HG02970 (cell line): Measurements from ENCODE around the gene ATG4A.

Source experiments
- ATAC-seq: cut with Tn5 transposase; IDR thresholded peaks from one replicate; pipeline ENCODE4 v1.9.1; 2021; ENCODE audit warnings: mild to moderate bottlenecking, moderate library complexity, moderate number of reproducible peaks; ENCODE audit not compliant: unreplicated experiment, low FRiP score

The ATG4A gene

DNA sequence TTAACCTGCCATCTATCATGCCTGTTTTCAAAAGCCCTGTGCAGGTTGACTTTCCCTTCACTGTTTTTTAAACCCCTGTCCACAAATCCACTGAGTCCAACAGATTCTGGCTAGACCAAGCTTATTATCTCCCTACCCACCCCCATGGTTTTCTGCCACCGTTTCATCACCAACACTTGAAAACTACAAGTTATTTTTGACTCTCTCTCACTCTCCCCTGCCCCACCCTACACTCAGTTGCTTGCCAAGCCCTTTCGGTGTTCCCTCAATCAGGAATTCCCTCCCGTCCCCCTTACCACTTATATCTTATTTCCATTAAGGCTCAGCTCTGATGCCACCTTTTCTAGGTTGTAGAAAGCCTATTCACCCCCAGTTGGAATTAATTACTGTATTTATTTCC is 29.7 kb downstream of the ATG4A start:
- ATAC-seq, result no peak

DNA sequence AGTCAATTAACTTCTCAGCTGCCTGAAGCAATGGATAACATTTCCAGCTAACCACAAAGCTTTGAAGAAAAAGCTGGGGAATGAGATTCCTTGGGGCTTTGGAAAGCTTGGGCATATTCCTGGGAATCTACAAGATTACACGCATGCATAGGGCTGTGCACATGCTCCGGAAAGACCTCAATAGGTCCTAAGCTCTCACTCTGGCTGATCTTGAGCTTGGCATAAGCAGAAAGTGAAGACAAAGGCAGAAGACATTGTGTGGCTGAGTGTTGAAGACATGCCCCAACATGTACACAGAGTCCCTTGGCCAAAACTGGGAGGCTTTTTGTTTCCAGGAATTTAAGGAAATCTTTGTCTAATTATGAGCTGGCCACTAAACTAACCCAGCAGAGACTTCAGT is 31.2 kb downstream of the ATG4A start:
- ATAC-seq, result no peak

DNA sequence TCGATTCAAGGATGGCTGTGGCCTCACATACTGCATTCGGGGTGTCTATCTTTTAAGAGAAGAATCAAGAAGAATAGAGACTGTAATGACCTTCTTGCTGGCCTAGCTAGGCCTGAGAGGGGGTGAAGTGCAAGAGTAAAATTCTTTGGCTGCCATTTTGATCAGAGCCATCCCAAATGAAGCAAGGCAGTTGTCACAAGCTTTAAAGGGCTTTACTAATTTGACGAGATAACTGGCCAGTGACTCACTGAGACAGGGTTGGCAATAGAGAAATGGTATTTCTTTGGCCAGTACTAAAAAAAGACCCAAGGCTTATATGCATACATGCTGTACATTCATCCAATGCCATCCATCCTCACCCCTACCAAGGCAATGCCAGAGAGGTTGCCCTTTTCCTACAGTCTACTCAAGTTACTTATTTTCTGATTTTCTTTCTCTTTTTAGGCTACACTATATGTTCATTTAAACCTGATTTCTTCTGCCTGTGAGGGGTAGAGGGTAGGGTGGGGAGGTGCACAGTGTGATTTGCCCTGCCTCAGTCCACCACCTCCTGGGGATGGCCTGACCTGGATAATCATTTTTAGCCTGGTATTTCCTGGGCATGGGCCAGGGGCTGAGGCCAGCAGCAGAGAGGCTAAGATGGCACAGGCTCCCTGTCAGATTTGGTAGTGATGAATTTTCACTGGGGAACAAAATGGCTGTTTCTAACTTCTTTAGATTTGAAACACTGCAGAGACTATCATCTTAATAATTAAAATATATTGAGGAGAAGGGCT is 32.2 kb downstream of the ATG4A start:
- no peak for ATAC-seq

DNA sequence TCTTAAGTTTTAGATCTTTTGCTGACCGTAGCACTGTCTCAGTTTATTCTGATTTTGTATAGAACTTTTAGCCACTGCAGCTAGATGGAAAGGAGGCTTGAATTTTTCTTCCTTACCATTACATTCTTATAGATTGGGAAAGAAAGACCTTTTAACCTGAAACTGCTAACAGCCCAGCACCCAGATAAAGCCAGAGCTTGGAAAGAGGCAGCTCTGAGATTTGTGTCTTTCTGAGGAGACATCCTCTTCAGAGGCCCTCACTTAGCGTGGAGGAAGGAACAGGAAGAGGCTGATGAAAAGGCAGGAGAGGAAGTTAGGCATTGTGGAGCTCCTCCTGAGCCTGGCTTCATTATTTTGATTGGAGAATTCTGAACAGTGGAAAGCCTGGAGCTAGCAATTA is 35.1 kb downstream of the ATG4A start:
- ATAC-seq, result no peak

DNA sequence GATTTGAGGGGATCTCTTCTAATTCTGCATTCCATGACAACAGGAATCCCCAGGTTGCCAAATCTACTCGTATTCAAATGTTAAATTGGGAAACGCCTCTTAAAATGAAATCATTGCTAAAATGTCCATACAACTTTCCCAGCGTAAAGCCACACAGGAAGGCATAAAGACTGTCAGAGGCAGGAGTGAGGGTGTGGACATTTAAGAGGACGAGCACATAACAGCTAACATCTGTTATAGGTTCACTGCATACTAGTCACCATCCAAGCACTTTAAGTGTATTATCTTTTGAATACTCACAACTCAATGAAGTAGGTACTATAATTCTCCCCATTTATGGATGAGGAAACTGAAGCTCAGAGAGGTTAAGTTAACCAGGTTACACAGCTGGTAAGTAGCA is 35.6 kb downstream of the ATG4A start:
- ATAC-seq, result no peak

DNA sequence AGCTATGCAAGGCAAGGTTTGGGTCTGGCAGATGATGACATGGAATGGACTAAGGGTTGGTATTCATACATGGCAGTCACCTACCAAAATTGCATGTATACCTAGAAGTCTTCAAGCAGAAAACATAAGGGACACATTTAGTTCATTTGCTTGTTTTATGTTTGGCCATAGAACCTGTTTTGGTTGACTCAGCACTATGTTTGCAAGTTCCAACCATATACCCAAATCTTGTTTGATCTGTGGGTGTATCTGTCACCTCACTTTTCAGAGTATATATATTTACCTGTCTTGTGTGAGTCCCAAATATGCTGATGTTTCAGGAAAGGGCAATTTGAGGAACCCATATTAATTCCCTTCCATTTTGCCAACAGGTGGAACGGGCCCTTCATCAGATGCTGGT is 39.3 kb downstream of the ATG4A start:
- no peak for ATAC-seq

DNA sequence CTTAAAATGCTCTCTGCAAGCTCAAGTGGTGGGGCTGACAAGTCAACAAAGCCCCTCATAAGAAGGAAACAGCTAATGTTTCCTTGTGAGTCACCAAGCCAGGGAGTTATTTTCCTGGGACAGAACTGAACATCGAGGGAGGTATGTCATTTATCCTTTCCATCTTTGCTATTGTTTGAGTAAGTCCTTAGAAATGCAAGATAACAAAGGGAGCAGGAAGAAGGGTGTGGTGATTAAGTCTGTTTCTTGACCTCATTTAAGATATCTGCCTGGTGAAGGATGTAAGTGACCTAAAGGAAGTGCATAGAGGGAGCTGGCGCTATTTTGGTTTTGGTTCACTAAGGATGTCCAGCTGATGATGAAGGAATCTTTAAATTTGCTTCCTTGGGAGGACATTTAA is 39.9 kb downstream of the ATG4A start:
- ATAC-seq, result no peak

DNA sequence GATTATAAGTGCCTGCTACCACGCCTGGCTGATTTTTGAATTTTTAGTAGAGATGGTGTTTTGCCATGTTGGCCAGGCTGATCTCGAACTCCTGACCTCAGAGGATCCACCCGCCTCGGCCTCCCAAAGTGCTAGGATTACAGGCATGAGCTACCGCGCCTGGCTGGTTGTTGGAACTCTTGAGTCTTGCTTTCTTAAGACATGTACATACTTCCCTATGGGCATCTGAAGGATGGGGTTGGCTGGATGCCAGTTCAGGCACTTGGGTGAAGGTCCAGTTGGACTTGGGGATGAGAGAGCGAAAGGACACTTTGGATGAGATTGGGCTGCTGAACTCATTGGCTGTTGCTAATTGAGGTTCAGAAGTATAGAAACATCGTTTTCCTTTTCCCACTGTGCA is 40.5 kb downstream of the ATG4A start:
- no peak for ATAC-seq

DNA sequence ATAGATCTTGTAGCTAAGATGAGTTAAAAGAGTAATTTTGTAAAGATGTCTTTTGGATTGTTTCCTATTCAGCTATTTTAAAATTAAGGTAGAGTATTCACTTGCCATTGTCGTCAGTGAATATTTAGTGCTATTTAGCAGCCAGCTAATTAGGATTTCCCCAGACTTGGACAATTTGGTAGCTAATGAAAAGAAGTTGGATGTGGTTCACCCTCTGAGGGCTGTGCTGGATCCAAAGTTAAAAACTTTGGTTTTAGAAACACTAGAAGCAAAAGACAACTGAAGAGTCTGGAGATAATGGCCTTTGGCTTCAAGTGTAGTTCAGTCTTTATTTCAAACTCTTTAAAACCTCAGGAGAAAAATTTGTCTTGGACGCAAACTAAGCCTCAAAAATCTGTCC is 41.3 kb downstream of the ATG4A start:
- no peak for ATAC-seq

DNA sequence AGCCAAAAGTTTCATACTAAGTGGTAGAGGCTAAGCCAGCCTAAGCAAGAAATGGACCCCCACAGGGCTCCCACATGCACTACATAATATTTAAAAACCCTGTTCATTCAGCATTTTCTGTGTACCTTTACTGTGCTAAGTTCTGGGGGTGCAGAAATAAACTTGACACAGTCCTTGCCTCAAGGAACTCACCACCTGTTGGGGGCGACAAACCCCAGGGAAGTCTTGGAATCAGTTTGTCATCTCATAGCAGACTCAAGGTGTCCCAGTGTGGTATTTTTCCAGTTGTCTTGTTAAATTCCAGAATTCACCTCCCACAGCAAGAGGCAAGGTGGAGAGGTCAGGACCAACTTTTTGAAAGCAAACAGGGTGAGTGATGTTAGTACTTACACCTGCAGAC is 43.1 kb downstream of the ATG4A start:
- ATAC-seq, result no peak

DNA sequence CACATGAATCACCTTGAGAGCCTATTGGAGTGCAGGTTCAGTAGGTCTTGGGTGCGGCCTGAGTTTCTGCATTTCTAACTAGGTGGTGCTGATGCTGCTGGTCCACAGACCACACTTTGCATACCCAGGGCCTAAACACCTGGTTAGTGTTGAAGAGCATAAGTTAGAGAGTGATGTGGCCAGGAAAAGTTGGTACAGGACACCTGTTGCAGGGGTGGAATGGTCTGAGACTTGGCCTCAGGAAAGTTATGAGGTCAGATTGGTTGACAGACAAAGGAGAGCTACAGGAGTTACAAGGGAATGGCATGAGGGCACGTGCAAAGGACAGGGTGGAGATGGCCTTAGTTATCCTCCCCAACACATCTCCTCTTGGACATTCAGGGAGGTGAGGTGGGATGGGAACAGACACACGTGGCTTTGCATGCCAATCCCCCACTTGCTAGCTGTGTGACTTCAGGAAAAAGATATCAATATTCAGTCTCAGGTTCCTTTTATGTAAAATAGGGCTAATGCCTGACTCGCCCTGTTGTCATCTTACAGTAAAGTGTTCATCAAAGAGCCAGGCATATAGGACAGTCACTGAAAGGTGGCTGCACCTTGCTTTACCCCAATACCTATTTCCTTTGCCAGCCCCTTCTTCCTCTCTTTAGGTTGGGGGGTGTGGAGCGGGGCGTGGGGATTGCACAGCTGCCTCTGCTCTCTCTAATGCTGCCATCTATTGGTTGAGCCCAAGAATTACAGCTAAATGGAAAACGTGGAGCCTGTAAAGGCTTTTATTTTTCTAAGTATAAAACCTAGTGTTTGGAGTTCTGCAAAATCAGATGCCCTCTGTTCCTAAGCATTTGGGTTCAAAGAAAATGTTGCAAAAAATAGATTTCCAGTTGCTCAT is 47.5 kb downstream of the ATG4A start:
- ATAC-seq, result no peak

DNA sequence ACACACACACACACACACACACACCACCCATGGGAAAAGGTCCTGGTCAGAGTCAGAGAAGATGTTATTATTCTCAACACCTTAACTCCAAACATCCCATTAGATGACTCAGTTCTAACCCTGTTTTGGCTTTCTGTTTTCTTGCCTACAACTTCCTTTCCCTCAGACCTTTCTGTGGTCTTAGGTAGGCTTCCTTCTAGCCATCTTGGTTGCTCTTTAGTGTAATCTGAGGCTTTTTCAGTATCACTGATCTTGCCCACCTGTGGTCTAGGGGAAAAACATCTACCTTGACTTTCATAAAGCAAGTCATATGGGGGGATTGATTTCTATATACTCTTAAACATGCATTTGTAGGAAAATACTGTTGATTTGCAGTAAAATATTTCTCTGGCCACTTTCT is 56.9 kb downstream of the ATG4A start:
- ATAC-seq, result peak; percentile 51

DNA sequence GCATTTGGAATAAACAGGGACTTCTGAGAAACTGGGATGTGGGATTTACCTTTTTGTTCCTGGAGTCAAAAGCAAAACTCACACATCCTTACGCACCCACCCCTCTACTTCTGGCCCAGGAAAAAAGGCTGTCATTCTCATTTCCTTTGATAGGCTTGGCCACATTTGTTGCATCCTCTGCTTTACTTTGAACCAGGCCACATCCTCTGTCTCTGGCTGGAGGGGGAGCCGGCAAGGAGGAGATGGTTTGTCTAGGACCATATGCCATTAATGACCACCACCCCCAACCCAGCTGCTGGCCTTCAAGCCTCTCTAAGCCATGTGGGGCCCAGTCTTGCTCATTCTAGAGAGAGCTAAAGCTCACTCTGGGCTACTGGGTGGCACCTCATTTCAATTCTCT is 64.5 kb downstream of the ATG4A start:
- ATAC-seq, result no peak

DNA sequence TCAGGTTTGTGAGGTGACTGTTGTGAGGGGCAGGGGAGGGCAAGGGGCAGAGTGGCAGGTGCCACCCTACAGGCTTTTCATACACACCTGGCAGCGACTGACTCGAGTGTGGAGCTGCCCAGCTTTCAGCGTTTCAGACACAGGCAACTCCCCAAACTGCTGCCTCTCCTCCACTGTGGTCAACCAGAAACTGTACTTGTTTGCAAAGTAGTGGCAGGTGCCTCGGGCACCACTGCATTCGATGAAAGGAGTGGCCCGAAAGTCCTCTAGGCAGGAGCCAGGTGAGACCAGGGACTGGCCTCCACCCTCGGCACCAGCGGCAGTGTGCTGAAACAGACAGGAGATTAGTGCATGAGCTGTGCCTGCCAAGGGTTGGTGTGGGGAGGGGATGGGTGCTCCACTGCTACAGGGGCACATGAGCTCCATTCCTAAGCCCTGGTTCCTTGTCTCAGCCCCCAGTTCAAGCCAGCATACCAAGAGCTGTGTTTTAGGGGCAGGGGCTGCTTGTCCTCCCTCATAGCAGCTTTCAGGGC is 65.4 kb downstream of the ATG4A start:
- no peak for ATAC-seq

DNA sequence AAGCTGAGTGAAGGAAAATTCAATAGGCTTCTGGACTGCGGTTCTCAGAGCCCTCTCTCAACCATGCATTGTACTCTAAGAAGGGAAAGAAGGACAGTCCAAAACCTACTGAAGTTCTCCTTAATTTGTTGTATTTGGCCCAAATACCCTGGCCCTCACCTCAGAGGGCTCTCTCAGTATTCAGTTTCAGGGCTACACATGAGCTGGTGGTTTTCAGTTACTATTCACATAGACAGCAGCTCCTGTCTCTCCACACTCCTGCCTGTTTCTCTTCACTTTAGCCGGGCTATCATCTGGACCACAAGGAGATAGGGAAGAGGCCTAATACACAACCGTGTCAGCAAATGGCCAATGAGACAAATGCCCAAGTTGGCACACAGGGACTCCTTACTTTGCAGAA is 66.0 kb downstream of the ATG4A start:
- ATAC-seq, result no peak

DNA sequence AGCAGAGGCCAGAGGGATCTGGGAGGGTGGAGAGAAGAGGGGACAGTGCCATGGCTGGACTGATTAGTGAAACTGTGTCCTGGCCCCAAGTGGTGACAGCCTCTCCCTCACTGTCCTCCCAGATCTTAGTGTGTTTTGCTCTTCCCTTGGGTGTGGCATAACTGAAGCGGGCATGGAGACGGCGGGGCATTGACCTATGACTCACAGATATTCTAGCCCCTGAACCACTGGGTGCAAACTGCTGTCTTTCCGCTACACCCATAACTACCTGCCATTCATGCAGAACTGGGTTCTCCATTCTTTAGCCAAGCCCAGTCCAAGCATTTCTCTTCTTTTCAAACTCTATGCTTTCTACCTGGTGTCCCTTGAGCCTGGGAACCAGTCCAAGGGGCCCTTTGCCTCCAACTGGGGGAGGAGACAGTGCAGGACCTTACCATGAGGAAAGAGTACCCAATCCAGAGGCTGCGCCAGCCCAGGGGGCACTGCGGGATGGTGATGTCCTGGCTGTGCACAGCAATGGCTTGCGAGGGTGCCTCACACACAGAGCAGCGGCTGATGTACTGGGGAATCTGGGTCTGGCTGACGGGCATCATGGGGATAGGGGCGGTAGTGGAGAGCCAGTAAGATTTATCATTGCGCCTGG is 67.6 kb downstream of the ATG4A start:
- ATAC-seq, result no peak

DNA sequence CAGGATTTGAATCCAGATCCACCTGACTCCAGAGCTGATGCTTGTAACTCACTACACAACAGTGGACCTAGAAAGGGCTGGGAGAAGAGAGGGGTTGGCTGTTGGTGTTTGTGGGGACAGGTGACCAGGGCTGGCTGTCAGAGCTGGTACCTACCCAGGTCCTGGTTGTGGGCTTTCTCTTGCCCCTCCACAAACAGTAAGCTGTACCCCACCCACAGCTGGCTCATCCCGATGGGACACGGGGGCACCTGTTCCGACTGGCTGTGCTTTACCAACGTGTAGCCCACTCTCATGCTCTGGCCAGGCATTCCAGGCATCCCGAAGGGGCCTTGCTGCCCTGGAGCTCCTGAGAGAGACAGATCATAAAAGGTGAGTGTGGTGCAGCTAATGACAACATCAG is 68.7 kb downstream of the ATG4A start:
- no peak for ATAC-seq

DNA sequence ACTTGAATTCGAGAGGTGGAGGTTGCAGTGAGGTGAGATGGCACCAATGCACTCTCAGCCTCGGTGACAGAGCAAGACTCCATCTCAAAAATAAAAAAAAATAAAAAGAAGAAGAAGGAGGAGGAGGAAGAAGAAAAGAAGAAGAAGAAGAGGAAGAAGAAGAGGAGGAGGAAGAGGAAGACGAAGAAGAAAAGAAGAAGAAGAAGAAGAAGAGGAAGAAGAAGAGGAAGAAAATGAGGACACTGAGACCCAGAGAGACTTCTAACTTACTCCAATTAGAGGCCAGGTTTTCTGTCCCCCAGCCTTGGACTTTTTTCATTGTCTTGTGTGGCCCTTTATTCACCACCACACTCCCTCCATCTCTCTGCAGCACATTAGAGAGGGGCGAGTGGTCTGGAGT is 70.7 kb downstream of the ATG4A start:
- no peak for ATAC-seq

DNA sequence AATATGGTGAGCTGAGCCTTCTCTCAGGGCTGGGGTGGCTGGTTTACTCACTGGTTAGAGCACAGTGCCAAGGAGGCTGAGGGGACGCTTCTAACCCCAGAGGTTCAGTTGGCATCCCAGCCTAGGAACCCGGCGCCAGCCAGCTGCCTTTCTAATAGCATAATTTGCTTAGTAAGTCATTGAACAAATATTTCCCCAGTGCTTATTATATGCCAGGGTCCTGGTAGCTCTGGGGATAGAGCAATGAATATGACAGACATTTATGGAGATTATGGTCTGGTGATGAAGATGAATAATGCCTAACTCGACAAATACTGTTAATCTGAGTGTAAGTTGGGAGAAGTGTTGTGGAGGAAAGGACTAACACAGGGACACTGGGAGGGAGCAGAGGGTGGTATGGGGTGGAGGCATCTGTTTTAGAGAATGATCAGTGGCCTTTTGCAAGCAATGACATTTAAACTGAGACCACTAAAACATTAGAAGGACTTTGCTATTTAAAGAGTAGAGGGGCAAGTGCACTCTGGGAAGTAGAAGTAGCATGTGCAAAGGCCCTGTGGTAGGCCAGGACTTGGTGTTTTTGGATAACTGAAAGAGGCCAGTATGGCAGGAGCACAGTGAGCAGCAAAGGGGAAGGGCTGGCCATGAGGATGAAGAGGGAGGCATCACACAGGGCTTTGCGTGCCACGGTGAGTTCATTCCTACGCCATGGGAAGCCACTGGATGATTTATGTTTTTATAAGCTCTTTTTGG is 71.9 kb downstream of the ATG4A start:
- ATAC-seq, result no peak

DNA sequence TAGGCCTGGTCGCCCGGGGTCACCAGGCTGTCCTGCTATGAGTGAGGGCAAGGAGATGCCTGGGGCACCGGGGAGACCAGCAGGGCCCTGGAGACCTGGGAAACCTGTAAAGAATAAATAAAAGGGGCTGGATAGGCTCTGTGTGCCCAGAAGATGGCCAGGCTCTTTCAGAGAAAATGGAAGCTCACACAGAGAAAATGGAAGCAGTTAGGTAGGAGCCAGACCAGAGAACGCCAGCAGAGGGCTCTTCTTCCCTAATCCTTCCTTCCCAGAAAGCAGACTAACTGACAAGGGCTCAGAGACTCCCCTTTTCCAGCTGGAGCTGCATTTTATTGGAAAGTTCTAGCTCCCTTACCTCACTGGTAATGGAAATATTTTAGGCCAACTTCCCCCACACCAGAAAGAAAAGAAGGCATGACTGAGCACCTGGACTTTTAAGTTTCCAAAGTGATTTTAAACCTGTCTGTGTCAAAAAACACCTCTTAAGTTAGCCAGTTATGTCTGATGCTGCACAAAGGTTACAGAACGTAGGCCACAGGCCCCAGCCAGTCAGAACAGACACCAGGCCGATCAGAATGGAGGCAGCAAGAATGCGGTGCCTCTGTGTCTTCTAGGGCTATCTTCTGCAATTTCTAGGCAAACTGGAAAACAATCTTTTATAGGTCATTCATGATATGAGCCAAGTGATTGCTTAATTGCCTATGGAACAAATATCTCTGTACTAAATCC is 74.0 kb downstream of the ATG4A start:
- ATAC-seq, result no peak
